SK-N-SH (cell line): ENCODE data around the gene KCNAB1. TPM values are rescaled to one million over a fixed set of nuclear protein-coding genes. Genes with fewer than 3 reads are reported as not detected.

Source experiments
- CTCF ChIA-PET: fragments of 300-600, 350-600 bp; formaldehyde crosslinking; extraction: SDS; loops from one replicate; lab custom pipeline; 2021; lab: Yijun Ruan, JAX
- POLR2A ChIA-PET: fragments of 350-600 bp; sonication (Branson Sonifier 250); formaldehyde crosslinking; extraction: SDS; loops from one replicate; lab custom pipeline; 2020; ENCODE audit warnings: antibody characterized with exemption, inconsistent platforms; lab: Yijun Ruan, JAX
- DNase-seq: peaks from one replicate; pipeline ENCODE4 v3.0.0; 2012
- H2AFZ ChIP-seq: fragments of 200-600 bp; sonication (generic); 2 replicates; pipeline ENCODE4 v1.8.1; 2016; ENCODE audit warnings: antibody characterized with exemption, mild to moderate bottlenecking, low read depth
- H3F3A ChIP-seq: fragments of 200-600 bp; sonication (generic); replicated peaks from 2 replicates; pipeline ENCODE3; 2016; ENCODE audit warnings: antibody characterized with exemption, mild to moderate bottlenecking; ENCODE audit not compliant: insufficient read depth
- H3K27ac ChIP-seq, 2 experiments: fragments of 200-500 bp in 1 of 2; fragments of 200-600 bp in 1 of 2; sonication (Bioruptor generic) in 1 of 2; sonication (generic), shearing (Covaris generic) in 1 of 2; 2 replicates each; pipeline versions ENCODE4 v1.5.1 to v1.6.1; 2014 to 2016; ENCODE audit warnings: low read depth in 2 of 2, inconsistent platforms in 1 of 2, low read length in 1 of 2, mild to moderate bottlenecking in 1 of 2, mixed read lengths in 1 of 2
- H3K27me3 ChIP-seq: fragments of 200-600 bp; sonication (generic), shearing (Covaris generic); 2 replicates; pipeline ENCODE4 v1.6.1; 2016; ENCODE audit warnings: mixed run types; ENCODE audit not compliant: insufficient read depth
- H3K36me3 ChIP-seq, 2 experiments: fragments of 200-500 bp in 1 of 2; fragments of 200-600 bp in 1 of 2; sonication (Bioruptor generic) in 1 of 2; sonication (generic) in 1 of 2; replicated peaks in 1 of 2; 2 replicates each; pipeline versions ENCODE3 to v1.5.1; 2014 to 2016; ENCODE audit warnings: low read length in 1 of 2, mild to moderate bottlenecking in 1 of 2; ENCODE audit not compliant: insufficient read depth in 2 of 2, control insufficient read depth in 1 of 2
- H3K4me1 ChIP-seq, 2 experiments: fragments of 200-500 bp in 1 of 2; fragments of 200-600 bp in 1 of 2; sonication (Bioruptor generic) in 1 of 2; sonication (generic), shearing (Covaris generic) in 1 of 2; 2 replicates each; pipeline versions ENCODE4 v1.5.1 to v1.6.1; 2014 to 2016; ENCODE audit warnings: low read depth in 1 of 2, low read length in 1 of 2, mixed run types in 1 of 2; ENCODE audit not compliant: insufficient read depth in 2 of 2, control insufficient read depth in 1 of 2
- H3K4me2 ChIP-seq: fragments of 200-600 bp; sonication (generic), shearing (Covaris generic); 2 replicates; pipeline ENCODE4 v1.6.1; 2017; ENCODE audit warnings: mixed run types
- H3K4me3 ChIP-seq, 2 experiments: fragments of 200-500 bp in 1 of 2; fragments of 200-600 bp in 1 of 2; sonication (Bioruptor generic) in 1 of 2; sonication (generic), shearing (Covaris generic) in 1 of 2; 2 replicates each; pipeline versions ENCODE4 v1.5.1 to v1.8.1; 2014 to 2016; ENCODE audit warnings: low read depth in 2 of 2, inconsistent platforms in 1 of 2, low read length in 1 of 2, mild to moderate bottlenecking in 1 of 2, mixed read lengths in 1 of 2, moderate library complexity in 1 of 2
- H3K79me2 ChIP-seq: fragments of 200-600 bp; sonication (generic); 2 replicates; pipeline ENCODE4 v1.8.1; 2017; ENCODE audit warnings: mild to moderate bottlenecking; ENCODE audit not compliant: insufficient read depth
- H3K9ac ChIP-seq: fragments of 200-600 bp; sonication (generic); 2 replicates; pipeline ENCODE4 v1.6.1; 2017; ENCODE audit warnings: mixed run types
- H3K9me2 ChIP-seq: fragments of 200-600 bp; sonication (generic); 2 replicates; pipeline ENCODE4 v1.6.1; 2017; ENCODE audit warnings: mixed run types
- H3K9me3 ChIP-seq: fragments of 200-600 bp; sonication (generic); 2 replicates; pipeline ENCODE4 v1.6.1; 2017; ENCODE audit warnings: mixed run types, mild to moderate bottlenecking, moderate library complexity
- H4K20me1 ChIP-seq: fragments of 200-600 bp; sonication (generic); 2 replicates; pipeline ENCODE4 v1.6.1; 2017; ENCODE audit warnings: mild to moderate bottlenecking, mixed run types; ENCODE audit not compliant: insufficient read depth
- ELF1 ChIP-seq: IDR thresholded peaks from 2 replicates; pipeline ENCODE4 v1.4.0; 2012
- EP300 ChIP-seq, 2 experiments: IDR thresholded peaks; 2 replicates each; pipeline versions ENCODE4 v1.4.0 to v1.6.1; 2012; ENCODE audit warnings: borderline replicate concordance in 1 of 2, low read depth in 1 of 2, low read length in 1 of 2
- EZH2phosphoT487 ChIP-seq: fragments of 200-600 bp; sonication (generic); IDR thresholded peaks from 2 replicates; pipeline ENCODE4 v1.6.1; 2017; ENCODE audit warnings: low read depth, mixed run types, mild to moderate bottlenecking, antibody characterized with exemption, moderate library complexity, borderline replicate concordance
- FOXJ3 ChIP-seq: sonication (generic); formaldehyde crosslinking; IDR thresholded peaks from 2 replicates; pipeline ENCODE4 v1.5.1; 2020; ENCODE audit warnings: mild to moderate bottlenecking, missing genetic modification reagents
- JUND ChIP-seq: IDR thresholded peaks from 2 replicates; pipeline ENCODE4 v1.4.0; 2012
- MXI1 ChIP-seq: IDR thresholded peaks from 2 replicates; pipeline ENCODE4 v1.6.1; 2012; ENCODE audit warnings: mild to moderate bottlenecking, low read depth, low read length, improper control_type of control experiment
- NFIC ChIP-seq: IDR thresholded peaks from 2 replicates; pipeline ENCODE4 v1.4.0; 2012; ENCODE audit warnings: borderline replicate concordance
- RCOR1 ChIP-seq: fragments of 150-350 bp; IDR thresholded peaks from 2 replicates; pipeline ENCODE4 v1.6.1; 2017; ENCODE audit warnings: antibody characterized with exemption, low read length
- RXRA ChIP-seq: IDR thresholded peaks from 2 replicates; pipeline ENCODE4 v1.4.0; 2012; ENCODE audit warnings: low read depth, mild to moderate bottlenecking, borderline replicate concordance
- SIN3A ChIP-seq: IDR thresholded peaks from 2 replicates; pipeline ENCODE4 v1.6.1; 2012; ENCODE audit warnings: low read depth, mild to moderate bottlenecking, low read length, moderate library complexity, borderline replicate concordance
- SMC3 ChIP-seq: IDR thresholded peaks from 2 replicates; pipeline ENCODE4 v1.6.1; 2012; ENCODE audit warnings: low read depth, low read length, improper control_type of control experiment
- TAF1 ChIP-seq: IDR thresholded peaks from 2 replicates; pipeline ENCODE4 v1.6.1; 2012; ENCODE audit warnings: low read depth, mild to moderate bottlenecking, low read length, moderate library complexity, borderline replicate concordance
- TCF12 ChIP-seq: IDR thresholded peaks from 2 replicates; pipeline ENCODE4 v1.4.0; 2012
- YY1 ChIP-seq: IDR thresholded peaks from 2 replicates; pipeline ENCODE4 v1.4.0; 2012; ENCODE audit warnings: low read depth, mild to moderate bottlenecking
- WGBS: methylation state at CpG from one replicate; pipeline ENCODE4 v1.1.6; 2017; ENCODE audit warnings: low lambda C conversion rate; 5-methylcytosine and 5-hydroxymethylcytosine counted together
- polyA plus RNA-seq, 3 experiments: library from polyadenylated mRNA; depleted of rRNA; stranded (reverse); fragments of >200 nt; gene quantifications; 2 replicates each; pipeline ENCODE4 v1.2.3, GENCODE V29; 2012
- TF ChIP-seq, protein P1 (sequence below): IDR thresholded peaks from 2 replicates; pipeline ENCODE4 v1.6.1; 2012; ENCODE audit warnings: mild to moderate bottlenecking, low read depth, low read length, moderate library complexity
- TF ChIP-seq, protein P2 (sequence below): IDR thresholded peaks from 2 replicates; pipeline ENCODE4; 2012

The KCNAB1 gene
- polyA plus RNA-seq, 1 of the 3 experiments (the other 2 are of a cell fraction) = 82.1 TPM

DNA sequence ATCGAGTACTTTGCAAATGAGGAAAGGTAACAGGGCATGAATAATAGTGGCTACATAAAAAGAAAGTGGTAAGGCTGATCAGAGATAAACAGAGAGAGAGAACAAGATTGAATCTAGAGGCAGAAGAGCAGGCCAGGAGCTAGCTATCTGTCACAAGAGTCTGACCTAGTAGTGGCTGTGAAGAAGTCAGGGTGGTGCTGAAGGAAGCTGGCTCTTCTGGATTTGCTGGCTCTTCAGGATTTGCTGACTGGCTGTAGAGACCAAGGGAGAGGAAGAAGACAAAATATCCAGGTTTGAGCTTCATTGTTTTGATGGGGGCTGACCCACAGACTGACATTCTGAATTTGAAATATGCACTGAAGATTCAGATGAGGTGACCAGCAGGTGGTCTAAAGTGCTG, 292.2 kb downstream of the KCNAB1 start:
- POLR2A ChIA-PET = no interaction called here
- H3K27me3 ChIP-seq = no peaks in the 10 kb centered on the region

DNA sequence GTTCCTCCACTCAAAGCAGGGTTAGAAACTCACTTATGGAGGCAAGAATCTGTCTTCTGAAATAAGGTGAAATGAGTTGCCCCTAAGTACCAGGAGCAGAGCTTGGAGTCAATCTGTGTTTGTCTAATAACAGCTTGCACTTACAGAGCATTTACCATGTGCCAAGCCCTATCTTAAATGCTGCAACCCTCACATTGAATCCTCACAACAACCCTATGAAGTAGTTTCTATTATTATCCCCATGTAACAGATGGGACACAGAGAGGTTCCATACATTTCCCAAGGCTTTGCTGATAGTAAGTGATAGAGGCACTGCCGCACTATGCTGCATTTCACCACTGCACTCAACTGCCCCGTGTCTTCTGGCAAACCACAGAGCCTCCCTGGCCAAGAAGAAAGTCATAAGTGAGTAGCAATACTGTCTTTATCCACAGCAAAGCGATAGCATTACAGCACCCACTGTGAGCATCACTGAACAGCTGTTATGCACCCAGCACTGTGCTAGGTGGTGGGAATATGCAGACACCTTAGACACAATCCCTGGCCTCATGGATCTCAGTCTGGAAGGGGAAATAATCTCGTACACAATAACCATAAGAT, 293.0 kb downstream of the KCNAB1 start:
- Histone ChIP-seq H4K20me1 (0 out of 2 replicates have a peak, but pooled peaks cover 3% of the 10 kb centered on the region), H3K27me3 (no peaks in the 10 kb centered on the region), H3K9ac (no peak overlapping the region), H3K9me2 (no peaks in the 10 kb centered on the region), H3K9me3 (no peaks in the 10 kb centered on the region), H3K79me2 (peaks cover 76% of the 10 kb centered on the region), H3K4me2 (no peak overlapping the region), H3K4me1 (peaks cover 0 to 17% of the 10 kb centered on the region in 2 experiments; a peak in 2 of 4 replicates), H2AFZ (no peak overlapping the region), H3K27ac (no peak overlapping the region; a peak in 1 of 4 replicates), H3K4me3 (no peak overlapping the region), H3K36me3 (peaks cover 10 to 14% of the 10 kb centered on the region in 2 experiments), H3F3A (peaks cover 20% of the 10 kb centered on the region)
- POLR2A ChIA-PET = no interaction called here
- CTCF ChIA-PET = interaction anchor here (0.6 to 2.7 kb wide), 4 partner anchors 54 to 808 kb away, joined by 3 to 8 read pairs (median 3); no protein-coding TSS in a partner anchor
- WGBS = 64% methylated on average over 4 of the region's 4 CpGs
- DNase-seq = no peak
- TF ChIP-seq RCOR1 = no peak
- TF ChIP-seq TAF1 = no peak
- TF ChIP-seq, protein P1, sequence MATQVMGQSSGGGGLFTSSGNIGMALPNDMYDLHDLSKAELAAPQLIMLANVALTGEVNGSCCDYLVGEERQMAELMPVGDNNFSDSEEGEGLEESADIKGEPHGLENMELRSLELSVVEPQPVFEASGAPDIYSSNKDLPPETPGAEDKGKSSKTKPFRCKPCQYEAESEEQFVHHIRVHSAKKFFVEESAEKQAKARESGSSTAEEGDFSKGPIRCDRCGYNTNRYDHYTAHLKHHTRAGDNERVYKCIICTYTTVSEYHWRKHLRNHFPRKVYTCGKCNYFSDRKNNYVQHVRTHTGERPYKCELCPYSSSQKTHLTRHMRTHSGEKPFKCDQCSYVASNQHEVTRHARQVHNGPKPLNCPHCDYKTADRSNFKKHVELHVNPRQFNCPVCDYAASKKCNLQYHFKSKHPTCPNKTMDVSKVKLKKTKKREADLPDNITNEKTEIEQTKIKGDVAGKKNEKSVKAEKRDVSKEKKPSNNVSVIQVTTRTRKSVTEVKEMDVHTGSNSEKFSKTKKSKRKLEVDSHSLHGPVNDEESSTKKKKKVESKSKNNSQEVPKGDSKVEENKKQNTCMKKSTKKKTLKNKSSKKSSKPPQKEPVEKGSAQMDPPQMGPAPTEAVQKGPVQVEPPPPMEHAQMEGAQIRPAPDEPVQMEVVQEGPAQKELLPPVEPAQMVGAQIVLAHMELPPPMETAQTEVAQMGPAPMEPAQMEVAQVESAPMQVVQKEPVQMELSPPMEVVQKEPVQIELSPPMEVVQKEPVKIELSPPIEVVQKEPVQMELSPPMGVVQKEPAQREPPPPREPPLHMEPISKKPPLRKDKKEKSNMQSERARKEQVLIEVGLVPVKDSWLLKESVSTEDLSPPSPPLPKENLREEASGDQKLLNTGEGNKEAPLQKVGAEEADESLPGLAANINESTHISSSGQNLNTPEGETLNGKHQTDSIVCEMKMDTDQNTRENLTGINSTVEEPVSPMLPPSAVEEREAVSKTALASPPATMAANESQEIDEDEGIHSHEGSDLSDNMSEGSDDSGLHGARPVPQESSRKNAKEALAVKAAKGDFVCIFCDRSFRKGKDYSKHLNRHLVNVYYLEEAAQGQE = no peak
- no peak for TF ChIP-seq ELF1
- TF ChIP-seq MXI1 = no peak
- no peak for TF ChIP-seq NFIC
- TF ChIP-seq YY1 = no peak
- no peak for TF ChIP-seq JUND
- no peak for TF ChIP-seq EP300 (IDR thresholded peaks at IDR 0.05; ENCODE audit: borderline replicate concordance in 1 of 2, low read depth in 1 of 2, low read length in 1 of 2)
- no peak for TF ChIP-seq SIN3A
- no peak for TF ChIP-seq RXRA

More for the DNA sequence above, 292.2 kb downstream of the KCNAB1 start:
- DNase-seq = no peak
- Histone ChIP-seq H3K79me2 (peaks cover 76% of the 10 kb centered on the region), H2AFZ (no peak overlapping the region), H3K9me2 (no peaks in the 10 kb centered on the region), H3K4me2 (no peak overlapping the region), H3K9ac (no peak overlapping the region), H3K36me3 (peaks cover 10% of the 10 kb centered on the region in 2 experiments), H3K27ac (no peak overlapping the region), H3K4me1 (peaks cover 0 to 21% of the 10 kb centered on the region in 2 experiments; a peak in 2 of 4 replicates), H3F3A (peaks cover 20% of the 10 kb centered on the region), H3K4me3 (no peak overlapping the region), H3K9me3 (no peaks in the 10 kb centered on the region), H4K20me1 (0 out of 2 replicates have a peak, but pooled peaks cover 1% of the 10 kb centered on the region)
- 64% methylated on average over 1 of the region's 1 CpG for WGBS
- CTCF ChIA-PET = interaction anchor here (0.8 to 2.7 kb wide), 2 partner anchors 253 to 261 kb away, joined by 3 to 8 read pairs; no protein-coding TSS in a partner anchor
- TF ChIP-seq TAF1 (no peak), RCOR1 (no peak), SIN3A (no peak), FOXJ3 (CRISPR knock-in tag) (no peak), TCF12 (no peak), RXRA (no peak), EZH2phosphoT487 (no peak), ELF1 (no peak), SMC3 (no peak)
- TF ChIP-seq, protein P2, sequence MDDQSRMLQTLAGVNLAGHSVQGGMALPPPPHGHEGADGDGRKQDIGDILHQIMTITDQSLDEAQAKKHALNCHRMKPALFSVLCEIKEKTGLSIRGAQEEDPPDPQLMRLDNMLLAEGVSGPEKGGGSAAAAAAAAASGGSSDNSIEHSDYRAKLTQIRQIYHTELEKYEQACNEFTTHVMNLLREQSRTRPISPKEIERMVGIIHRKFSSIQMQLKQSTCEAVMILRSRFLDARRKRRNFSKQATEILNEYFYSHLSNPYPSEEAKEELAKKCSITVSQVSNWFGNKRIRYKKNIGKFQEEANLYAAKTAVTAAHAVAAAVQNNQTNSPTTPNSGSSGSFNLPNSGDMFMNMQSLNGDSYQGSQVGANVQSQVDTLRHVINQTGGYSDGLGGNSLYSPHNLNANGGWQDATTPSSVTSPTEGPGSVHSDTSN = no peak
- TF ChIP-seq, protein P1 = no peak
